DOHH2 (cell line): ENCODE results near the gene SUPT20H.

Experiments
- EZH2phosphoT487 ChIP-seq: fragments of 200-600 bp; sonication (generic); IDR thresholded peaks from 2 replicates; pipeline ENCODE4 v1.6.1; 2017; ENCODE audit warnings: borderline replicate concordance, mild to moderate bottlenecking, antibody characterized with exemption, low read length, moderate library complexity, mixed read lengths
- TF ChIP-seq, protein P1 (sequence below): fragments of 200-600 bp; sonication (generic); IDR thresholded peaks from one replicate; pipeline ENCODE4 v1.5.1; 2014; ENCODE audit warnings: antibody characterized with exemption, mild to moderate bottlenecking, low read depth, low read length; ENCODE audit not compliant: poor library complexity, severe bottlenecking

DNA sequence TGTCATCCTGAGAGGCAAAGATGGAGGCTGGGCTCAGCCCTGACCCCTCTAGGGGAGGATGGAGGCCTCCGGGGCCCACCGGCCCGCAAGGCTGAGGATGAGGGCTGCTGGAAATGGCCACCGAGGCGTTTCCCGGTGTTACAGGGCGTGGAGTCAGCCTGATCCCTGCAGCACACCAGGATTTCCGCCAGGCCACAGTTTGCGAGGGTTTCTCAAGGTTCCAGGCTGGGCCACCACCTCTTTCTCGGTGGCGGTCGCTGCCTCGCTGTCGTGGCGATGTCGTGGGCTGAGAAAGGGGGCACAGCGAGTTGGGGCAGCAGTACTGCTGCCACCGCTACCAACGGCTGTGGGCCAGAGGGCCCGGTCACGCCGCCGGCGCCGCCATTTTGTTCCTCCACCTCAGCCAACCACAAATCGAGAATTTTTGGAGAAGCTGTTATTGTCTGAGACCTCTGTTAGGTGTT is 45.8 kb upstream of the SUPT20H start, which contains the start of gene CSNK1A1L:
- TF ChIP-seq, protein P1, sequence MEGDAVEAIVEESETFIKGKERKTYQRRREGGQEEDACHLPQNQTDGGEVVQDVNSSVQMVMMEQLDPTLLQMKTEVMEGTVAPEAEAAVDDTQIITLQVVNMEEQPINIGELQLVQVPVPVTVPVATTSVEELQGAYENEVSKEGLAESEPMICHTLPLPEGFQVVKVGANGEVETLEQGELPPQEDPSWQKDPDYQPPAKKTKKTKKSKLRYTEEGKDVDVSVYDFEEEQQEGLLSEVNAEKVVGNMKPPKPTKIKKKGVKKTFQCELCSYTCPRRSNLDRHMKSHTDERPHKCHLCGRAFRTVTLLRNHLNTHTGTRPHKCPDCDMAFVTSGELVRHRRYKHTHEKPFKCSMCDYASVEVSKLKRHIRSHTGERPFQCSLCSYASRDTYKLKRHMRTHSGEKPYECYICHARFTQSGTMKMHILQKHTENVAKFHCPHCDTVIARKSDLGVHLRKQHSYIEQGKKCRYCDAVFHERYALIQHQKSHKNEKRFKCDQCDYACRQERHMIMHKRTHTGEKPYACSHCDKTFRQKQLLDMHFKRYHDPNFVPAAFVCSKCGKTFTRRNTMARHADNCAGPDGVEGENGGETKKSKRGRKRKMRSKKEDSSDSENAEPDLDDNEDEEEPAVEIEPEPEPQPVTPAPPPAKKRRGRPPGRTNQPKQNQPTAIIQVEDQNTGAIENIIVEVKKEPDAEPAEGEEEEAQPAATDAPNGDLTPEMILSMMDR = no peak
- TF ChIP-seq EZH2phosphoT487 = no peak
